ENCODE measurements around the gene ZMYM2.

DNA sequence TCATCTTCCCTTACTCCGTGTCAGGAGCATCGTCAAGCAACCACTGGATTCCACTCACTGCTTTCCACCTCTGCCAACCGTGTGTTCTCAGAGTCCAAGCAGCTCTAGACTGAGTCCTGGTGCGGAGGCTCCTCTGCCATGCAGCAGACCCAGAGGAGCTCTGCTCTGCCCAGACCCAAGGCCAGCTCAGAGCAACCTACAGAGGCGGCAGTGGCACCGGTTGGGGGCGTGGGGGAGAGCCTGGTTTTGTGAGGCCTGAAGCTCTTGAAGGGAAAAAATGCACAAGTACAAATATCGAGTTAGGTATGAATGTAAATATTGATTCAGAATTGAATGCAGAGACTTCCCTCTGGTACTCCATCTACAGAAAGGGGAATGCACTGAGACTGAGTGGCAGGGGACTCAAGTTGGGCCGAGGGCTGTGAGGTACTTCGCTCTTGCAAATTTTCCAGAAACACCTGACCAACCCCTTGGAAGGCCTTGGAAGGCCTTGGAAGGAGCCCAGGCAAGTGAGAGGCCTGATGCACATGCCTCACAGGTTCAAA, 155.6 kb downstream of the ZMYM2 start:
- no peak for TF ChIP-seq POLR2A (IDR thresholded peaks at IDR 0.05)
- TF ChIP-seq CTCF (IDR thresholded peaks at IDR 0.05), result no peak
